Right lobe of liver (tissue), 6 donors: Measurements from ENCODE around the gene ESRP2. TPM values are rescaled to one million over a fixed set of nuclear protein-coding genes. Genes with fewer than 3 reads are reported as not detected.

Source experiments
- ATAC-seq, 4 donors: fragments of 200-7000 bp; cut with Tn5 transposase; one replicate each; pipeline ENCODE4 v1.9.1; 2020; ENCODE audit warnings: mild to moderate bottlenecking in 4 of 4, moderate library complexity in 4 of 4
- DNase-seq, 3 donors: peaks; one replicate each; pipeline ENCODE4 v3.0.0-alpha.2; 2020
- H3K27ac ChIP-seq, 3 donors: fragments of 200-600 bp; one replicate each; pipeline ENCODE4 v1.8.0; 2022
- H3K27me3 ChIP-seq, 2 donors: fragments of 200-600 bp; one replicate each; pipeline ENCODE4 v1.8.0; 2022
- H3K36me3 ChIP-seq, 4 donors: fragments of 200-600 bp; sonication (generic) in 1 of 4; one replicate each; pipeline versions ENCODE4 v1.5.1 to v1.8.0; 2017 to 2022; ENCODE audit warnings: control low read depth in 1 of 4
- H3K4me1 ChIP-seq, 4 donors: fragments of 200-600 bp; sonication (generic) in 1 of 4; one replicate each; pipeline versions ENCODE4 v1.5.1 to v1.8.0; 2017 to 2022; ENCODE audit warnings: control low read depth in 1 of 4
- H3K4me3 ChIP-seq, 3 donors: fragments of 200-600 bp; one replicate each; pipeline ENCODE4 v1.8.0; 2022
- H3K9me3 ChIP-seq, 4 donors: fragments of 200-600 bp; sonication (generic) in 1 of 4; one replicate each; pipeline versions ENCODE4 v1.5.1 to v1.8.0; 2017 to 2022; ENCODE audit warnings: control low read depth in 1 of 4
- POLR2A ChIP-seq: fragments of 450-650 bp; IDR thresholded peaks from one replicate; pipeline ENCODE4 v1.6.1; 2017; ENCODE audit warnings: antibody characterized with exemption, mild to moderate bottlenecking
- WGBS: methylation state at CpG from one replicate; pipeline ENCODE4 v1.1.6; 2018; ENCODE audit warnings: low coverage, low lambda C conversion rate; ENCODE audit not compliant: insufficient coverage; ENCODE audit errors: missing lambda C conversion rate; 5-methylcytosine and 5-hydroxymethylcytosine counted together
- intact Hi-C, 2 donors: fragments of 100-400 bp; cut with DNase I; formaldehyde crosslinking; loops; one replicate each; pipeline versions ENCODE4 v1.11.2 to v1.14.1; 2022
- total RNA-seq, 6 experiments: library from RNA; depleted of rRNA in 2 of 6; stranded (reverse); fragments of >200 nt in 2 of 6; fragmentation: NEBNext Ultra II Directional in 3 of 6; extraction: Animal tissue kit (Norgen Biotek cat#: 25700) in 3 of 6; gene quantifications; one replicate each; pipeline versions ENCODE4 v1.1.0 to v1.2.4, GENCODE V29; 2016 to 2023
- TF ChIP-seq, protein P1 (sequence below), 4 donors: fragments of 200-600 bp in 3 of 4; fragments of 450-650 bp in 1 of 4; IDR thresholded peaks; one replicate each; pipeline versions ENCODE4 v1.5.1 to v1.8.0; 2016 to 2022; ENCODE audit warnings: antibody characterized with exemption in 4 of 4, mild to moderate bottlenecking in 2 of 4
- donor health status: DM: no; HTN: yes; CAD: no.
- donor health status: DM: no; HTN: no; CAD: no.
- donor health status: DM: no; HTN: no; CAD: no.
- donor health status: DM: no; HTN: yes; CAD: no.
- donor health status: DM: no; HTN: yes; CAD: no.

ESRP2 gene
- total RNA-seq, 6 experiments from 2014 or later: 44.8 to 102 (median 57.9) TPM

DNA sequence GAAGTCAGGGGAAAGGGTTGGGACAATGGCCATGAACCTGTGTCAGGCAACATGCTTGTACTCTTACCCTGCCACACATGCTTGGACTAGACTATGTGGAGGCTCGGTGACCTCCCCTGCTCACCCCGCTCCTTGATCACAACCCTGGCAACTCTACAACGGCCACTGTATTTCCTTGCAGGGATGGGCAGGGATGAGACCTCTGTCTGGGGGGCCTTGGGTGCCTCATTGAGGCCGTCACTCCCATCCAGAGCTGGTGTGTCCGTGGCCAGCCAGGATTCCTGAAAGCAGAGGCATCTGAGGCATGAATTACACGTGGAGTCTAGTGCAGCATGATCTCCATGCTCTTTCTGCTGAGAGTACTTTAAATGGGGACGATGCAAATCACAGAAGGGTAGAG, 10.2 kb upstream of the ESRP2 start:
- peaks cover 0 to 41% (median 6%) of the 10 kb centered on the region in 4 donors for H3K4me1 ChIP-seq
- intact Hi-C loops: no loop called here
- no peaks in the 10 kb centered on the region for H3K27me3 ChIP-seq
- H3K27ac ChIP-seq: peak overlapping the region in 2 of 3 donors; percentile 10 to 48
- no peak for ATAC-seq
- no peak for TF ChIP-seq POLR2A
- TF ChIP-seq, protein P1, sequence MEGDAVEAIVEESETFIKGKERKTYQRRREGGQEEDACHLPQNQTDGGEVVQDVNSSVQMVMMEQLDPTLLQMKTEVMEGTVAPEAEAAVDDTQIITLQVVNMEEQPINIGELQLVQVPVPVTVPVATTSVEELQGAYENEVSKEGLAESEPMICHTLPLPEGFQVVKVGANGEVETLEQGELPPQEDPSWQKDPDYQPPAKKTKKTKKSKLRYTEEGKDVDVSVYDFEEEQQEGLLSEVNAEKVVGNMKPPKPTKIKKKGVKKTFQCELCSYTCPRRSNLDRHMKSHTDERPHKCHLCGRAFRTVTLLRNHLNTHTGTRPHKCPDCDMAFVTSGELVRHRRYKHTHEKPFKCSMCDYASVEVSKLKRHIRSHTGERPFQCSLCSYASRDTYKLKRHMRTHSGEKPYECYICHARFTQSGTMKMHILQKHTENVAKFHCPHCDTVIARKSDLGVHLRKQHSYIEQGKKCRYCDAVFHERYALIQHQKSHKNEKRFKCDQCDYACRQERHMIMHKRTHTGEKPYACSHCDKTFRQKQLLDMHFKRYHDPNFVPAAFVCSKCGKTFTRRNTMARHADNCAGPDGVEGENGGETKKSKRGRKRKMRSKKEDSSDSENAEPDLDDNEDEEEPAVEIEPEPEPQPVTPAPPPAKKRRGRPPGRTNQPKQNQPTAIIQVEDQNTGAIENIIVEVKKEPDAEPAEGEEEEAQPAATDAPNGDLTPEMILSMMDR (IDR thresholded peaks at IDR 0.05): no peak
- DNase-seq: no peak
- H3K9me3 ChIP-seq: no peaks in the 10 kb centered on the region
- WGBS: no CpG with 5 or more reads among the region's 7 CpGs
- H3K36me3 ChIP-seq: peaks cover 0 to 13% (median 0%) of the 10 kb centered on the region in 4 donors
- peak overlapping the region; percentile 82 to 94 (median 86) for H3K4me3 ChIP-seq

- no peaks in the 10 kb centered on the region for H3K27me3 ChIP-seq
- peak; percentile 73 for TF ChIP-seq POLR2A
- TF ChIP-seq, protein P1 (IDR thresholded peaks at IDR 0.05): no peak
- H3K27ac ChIP-seq: peak within 1 kb of the TSS in 2 of 3 donors; percentile 36 to 48
- H3K36me3 ChIP-seq: peaks cover 0 to 5% (median 0%) of the 10 kb centered on the region in 4 donors
- DNase-seq: peak; percentile 97 to 99 (median 98)
- H3K9me3 ChIP-seq: no peaks in the 10 kb centered on the region
- H3K4me1 ChIP-seq: peaks cover 0 to 41% (median 6%) of the 10 kb centered on the region in 4 donors
- peak within 1 kb of the TSS; percentile 82 to 94 (median 86) for H3K4me3 ChIP-seq
- ATAC-seq: peak; percentile 92 to 95 (median 94)
- intact Hi-C loops: loop anchor here in 1 of 2 donors (5.0 kb wide), 1 partner anchor 82 kb away; no protein-coding TSS in a partner anchor
- WGBS: 3% methylated on average over 8 of the region's 75 CpGs
These were observed 9.3 kb upstream of the ESRP2 start, which contains the start of gene PLA2G15 for GRCh38 chr16:68244903-68245853. PLA2G15 (plus strand) TSS chr16:68245373; CDS start chr16:68245427, 54 bp downstream.

- no peak for TF ChIP-seq POLR2A
- TF ChIP-seq, protein P1 (IDR thresholded peaks at IDR 0.05): no peak
- 17% methylated on average over 1 of the region's 20 CpGs for WGBS
- Histone ChIP-seq H3K4me1 (peaks cover 0 to 45% (median 6%) of the 10 kb centered on the region in 4 donors), H3K27me3 (no peaks in the 10 kb centered on the region), H3K36me3 (peaks cover 0 to under 1% (median 0%) of the 10 kb centered on the region in 4 donors), H3K9me3 (no peaks in the 10 kb centered on the region), H3K27ac (peak overlapping the region in 1 of 3 donors; percentile 21), H3K4me3 (peak overlapping the region; percentile 82 to 94 (median 86))
- ATAC-seq (peak in 1 of 4 donors; percentile 2), DNase-seq (peak in 1 of 3 donors; percentile 57)
- intact Hi-C loops: loop anchor here in 1 of 2 donors (5.0 kb wide), 1 partner anchor 83 kb away; no protein-coding TSS in a partner anchor
These were observed 8.6 kb upstream of the ESRP2 start for GRCh38 chr16:68244481-68244902.

- intact Hi-C loops: loop anchor here in 1 of 2 donors (5.0 kb wide), 1 partner anchor 84 kb away; no protein-coding TSS in a partner anchor
- H3K4me3 ChIP-seq: no peak overlapping the region
- no peak for DNase-seq
- no peaks in the 10 kb centered on the region for H3K27me3 ChIP-seq
- ATAC-seq: no peak
- TF ChIP-seq, protein P1 (IDR thresholded peaks at IDR 0.05): no peak
- TF ChIP-seq POLR2A: no peak
- H3K36me3 ChIP-seq: no peaks in the 10 kb centered on the region
- peaks cover 0 to 42% (median 7%) of the 10 kb centered on the region in 4 donors for H3K4me1 ChIP-seq
- no peaks in the 10 kb centered on the region for H3K9me3 ChIP-seq
- WGBS: 87% methylated on average over 3 of the region's 9 CpGs
- no peak overlapping the region for H3K27ac ChIP-seq
These were observed 7.3 kb upstream of the ESRP2 start for GRCh38 chr16:68242926-68243858.
